WTC11 (cell line): ENCODE results near the gene MOB3B.

Experiments used
- ATF6 ChIP-seq: sonication (generic); formaldehyde crosslinking; IDR thresholded peaks from 2 replicates; pipeline ENCODE4 v1.8.1; 2023; ENCODE audit warnings: mild to moderate bottlenecking, missing genetic modification reagents
- CTCF ChIP-seq: fragments of 200-600 bp; IDR thresholded peaks from 2 replicates; pipeline ENCODE4 v1.8.0; 2022; ENCODE audit warnings: antibody characterized with exemption
- NFE2L1 ChIP-seq: sonication (generic); formaldehyde crosslinking; IDR thresholded peaks from 2 replicates; pipeline ENCODE4 v1.8.1; 2023; ENCODE audit warnings: missing genetic modification reagents
- TEAD1 ChIP-seq: sonication (generic); formaldehyde crosslinking; IDR thresholded peaks from 2 replicates; pipeline ENCODE4 v1.8.0; 2022; ENCODE audit warnings: mild to moderate bottlenecking, missing genetic modification reagents

DNA sequence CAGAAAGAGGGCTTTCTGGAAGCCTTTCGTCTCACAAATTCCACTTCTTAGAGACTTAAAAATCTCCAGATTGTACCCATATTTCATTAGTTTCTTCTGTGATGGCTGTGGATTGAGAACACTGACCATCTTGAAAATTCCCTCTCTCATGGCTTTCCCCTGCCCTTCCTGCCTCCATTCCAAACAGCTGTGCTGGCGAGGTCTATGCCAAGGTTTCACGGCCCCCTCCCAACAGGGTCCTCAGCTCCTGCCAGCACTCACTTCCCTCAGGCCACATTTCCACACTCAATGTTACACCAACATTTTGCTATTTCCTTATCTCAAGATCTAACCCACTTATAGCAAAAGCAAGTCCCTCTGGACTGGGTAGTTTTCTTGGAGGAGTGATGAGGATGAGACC is 192.4 kb downstream of the MOB3B start:
- TF ChIP-seq CTCF: no peak
- no peak for TF ChIP-seq TEAD1 (CRISPR knock-in tag)
- TF ChIP-seq ATF6 (CRISPR knock-in tag): no peak
- TF ChIP-seq NFE2L1 (CRISPR knock-in tag): no peak
